Astrocyte of the cerebellum (primary cell): ENCODE data around the gene KIRREL3.

Experiments
- DNase-seq: peaks from one replicate; pipeline ENCODE4 v3.0.0-alpha.2; 2011; ENCODE audit warnings: low read depth
- H3K4me3 ChIP-seq: 2 replicates; pipeline ENCODE4 v1.5.1; 2011; ENCODE audit warnings: mild to moderate bottlenecking, low read depth, low read length, moderate library complexity
- in situ Hi-C: cut with HindIII; loops from 2 replicates; pipeline ENCODE4 v1.10.0; 2017; ENCODE audit warnings: low sequenced_read_pairs
- TF ChIP-seq, protein P1 (sequence below): IDR thresholded peaks from 2 replicates; pipeline ENCODE4 v1.5.1; 2012; ENCODE audit warnings: low read length, low read depth, moderate library complexity, mild to moderate bottlenecking; ENCODE audit errors: missing control alignments

Gene KIRREL3

DNA sequence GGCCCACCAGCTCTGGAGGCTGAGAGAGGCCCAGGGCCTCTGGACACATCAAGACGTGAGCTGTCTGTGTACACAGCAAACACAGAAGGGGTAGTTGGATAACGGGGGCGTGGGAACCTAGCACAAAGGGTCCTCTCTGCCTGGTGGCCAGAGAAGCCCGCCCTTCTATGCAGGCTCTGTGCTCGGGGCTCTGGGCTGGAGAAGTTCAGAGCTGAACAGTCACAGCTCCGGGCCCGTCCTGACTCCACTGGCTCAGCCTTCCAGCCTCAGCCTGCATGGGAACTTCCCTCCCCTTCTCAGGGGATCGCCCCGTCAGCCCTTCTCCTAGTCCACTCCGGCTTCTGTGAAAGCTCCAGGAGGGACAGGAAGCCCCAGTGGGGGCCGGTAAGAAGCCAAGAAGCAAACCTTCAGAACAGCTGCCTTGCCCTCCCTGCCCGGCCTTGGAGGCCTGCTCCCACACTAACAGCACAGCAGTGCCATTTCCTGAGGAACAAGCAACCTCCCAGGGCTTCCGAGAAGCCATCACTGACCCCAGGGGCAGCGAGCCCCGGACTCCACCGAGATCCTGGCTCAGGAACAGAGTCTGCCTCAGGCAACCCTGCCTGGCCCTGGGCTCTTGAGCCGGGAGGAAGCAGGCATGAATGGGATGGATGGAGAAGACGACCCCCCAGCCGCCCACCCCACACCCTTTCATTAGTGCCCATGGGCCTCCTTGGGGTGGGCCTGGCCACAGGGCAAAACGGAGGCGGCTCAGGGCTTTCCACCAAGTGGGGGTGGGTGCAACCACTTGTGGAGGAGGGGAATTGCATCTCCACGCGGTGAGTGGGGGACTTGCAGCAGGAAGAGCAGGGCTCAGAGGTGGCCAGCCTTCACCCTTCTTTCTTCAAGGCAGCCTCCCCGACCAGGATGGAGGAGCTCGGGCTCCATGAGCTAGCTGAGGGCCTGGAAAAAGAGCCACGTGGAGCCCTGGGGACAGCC lies 525.3 kb downstream of the KIRREL3 start:
- in situ Hi-C loops: no loop called here
- TF ChIP-seq, protein P1, sequence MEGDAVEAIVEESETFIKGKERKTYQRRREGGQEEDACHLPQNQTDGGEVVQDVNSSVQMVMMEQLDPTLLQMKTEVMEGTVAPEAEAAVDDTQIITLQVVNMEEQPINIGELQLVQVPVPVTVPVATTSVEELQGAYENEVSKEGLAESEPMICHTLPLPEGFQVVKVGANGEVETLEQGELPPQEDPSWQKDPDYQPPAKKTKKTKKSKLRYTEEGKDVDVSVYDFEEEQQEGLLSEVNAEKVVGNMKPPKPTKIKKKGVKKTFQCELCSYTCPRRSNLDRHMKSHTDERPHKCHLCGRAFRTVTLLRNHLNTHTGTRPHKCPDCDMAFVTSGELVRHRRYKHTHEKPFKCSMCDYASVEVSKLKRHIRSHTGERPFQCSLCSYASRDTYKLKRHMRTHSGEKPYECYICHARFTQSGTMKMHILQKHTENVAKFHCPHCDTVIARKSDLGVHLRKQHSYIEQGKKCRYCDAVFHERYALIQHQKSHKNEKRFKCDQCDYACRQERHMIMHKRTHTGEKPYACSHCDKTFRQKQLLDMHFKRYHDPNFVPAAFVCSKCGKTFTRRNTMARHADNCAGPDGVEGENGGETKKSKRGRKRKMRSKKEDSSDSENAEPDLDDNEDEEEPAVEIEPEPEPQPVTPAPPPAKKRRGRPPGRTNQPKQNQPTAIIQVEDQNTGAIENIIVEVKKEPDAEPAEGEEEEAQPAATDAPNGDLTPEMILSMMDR: no peak
- no peak for DNase-seq
- H3K4me3 ChIP-seq: no peak overlapping the region

DNA sequence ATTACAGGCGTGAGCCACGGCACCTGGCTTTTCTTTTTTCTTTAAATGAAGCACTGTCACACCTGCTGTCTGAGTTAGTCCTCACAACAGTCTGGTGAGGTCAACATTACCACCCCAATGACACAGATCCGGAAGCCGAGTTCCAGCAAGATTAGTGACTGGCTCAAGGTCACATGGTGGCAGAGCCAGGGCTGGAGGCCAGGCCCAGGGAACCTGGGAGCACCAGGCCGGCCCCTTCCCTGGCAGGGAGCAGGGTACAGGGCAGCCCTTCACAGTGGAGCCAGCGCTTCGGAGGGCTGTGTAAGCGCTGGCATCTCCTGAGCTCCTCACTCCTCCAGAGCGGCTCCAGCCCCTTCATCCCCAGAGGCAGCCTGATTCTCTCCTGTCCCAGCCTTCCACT lies 526.4 kb downstream of the KIRREL3 start:
- H3K4me3 ChIP-seq: no peak overlapping the region
- DNase-seq: no peak
- in situ Hi-C loops: no loop called here
- TF ChIP-seq, protein P1: no peak

DNA sequence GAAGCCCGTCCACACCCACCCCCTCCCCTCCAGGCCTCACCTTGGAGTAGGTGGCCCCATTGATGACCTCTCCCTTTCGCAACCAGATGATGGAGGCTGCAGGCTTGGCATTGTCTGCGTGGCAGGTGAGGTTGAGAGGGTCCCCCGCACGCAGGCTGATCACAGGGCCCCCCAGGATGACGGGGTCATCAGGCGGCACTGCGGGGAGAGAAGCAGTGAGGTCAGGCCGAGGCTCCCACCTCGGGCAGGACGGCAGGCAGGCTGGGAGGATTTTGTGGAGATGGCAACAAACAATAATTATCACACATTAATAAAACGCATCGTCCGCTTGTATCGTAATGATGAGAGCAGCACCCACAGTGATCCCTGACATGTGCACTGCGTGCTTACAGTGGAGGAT lies 527.3 kb downstream of the KIRREL3 start:
- in situ Hi-C loops: no loop called here

DNA sequence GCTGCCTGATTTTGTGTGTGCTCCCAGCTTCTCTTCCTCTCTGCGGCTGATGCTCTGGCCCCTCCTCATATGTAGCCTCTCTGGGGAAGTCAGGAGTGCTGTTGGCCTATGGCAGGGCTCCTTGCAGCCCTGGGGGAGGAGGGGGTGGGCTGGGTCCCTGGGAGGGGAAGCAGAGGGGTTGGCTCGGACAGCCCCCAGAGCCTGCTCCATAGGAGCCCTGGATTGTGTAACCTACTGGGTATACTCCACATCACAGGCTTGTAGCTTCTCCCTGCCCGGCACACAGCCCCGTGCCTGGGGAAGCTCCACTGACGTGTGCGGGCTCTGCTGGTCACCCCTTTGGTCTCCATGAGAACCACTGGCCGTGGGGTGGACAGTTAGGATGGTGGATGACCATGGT lies 531.3 kb downstream of the KIRREL3 start:
- DNase-seq: no peak
- H3K4me3 ChIP-seq: no peak overlapping the region
- TF ChIP-seq, protein P1: no peak
- in situ Hi-C loops: loop anchor here (5.0 kb wide), 1 partner anchor 42 kb away; no protein-coding TSS in a partner anchor

More for the DNA sequence above, 527.3 kb downstream of the KIRREL3 start:
- DNase-seq: no peak
- TF ChIP-seq, protein P1: no peak
- H3K4me3 ChIP-seq: no peak overlapping the region

DNA sequence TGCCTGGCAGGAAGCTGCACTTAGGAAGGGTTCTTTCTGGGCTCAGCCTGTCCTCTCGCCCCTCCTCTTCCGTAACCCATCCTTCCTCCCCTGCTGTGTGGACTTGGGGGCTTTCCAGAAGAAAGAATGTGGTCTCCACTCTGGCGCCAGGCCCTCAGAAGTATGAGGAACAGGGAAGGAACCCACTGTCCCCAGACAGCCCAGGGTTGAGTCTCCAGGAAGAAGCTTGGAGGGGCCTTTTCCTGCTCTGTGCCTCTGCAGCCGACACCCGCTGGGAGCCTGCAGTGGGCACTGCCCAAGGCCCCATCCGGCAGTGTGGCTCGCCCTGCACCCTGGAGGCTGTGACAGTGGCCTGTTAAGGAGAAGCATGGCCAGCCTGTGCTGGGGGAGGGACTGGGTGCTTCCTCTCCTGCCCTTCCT lies 532.5 kb downstream of the KIRREL3 start:
- TF ChIP-seq, protein P1: no peak
- DNase-seq: peak; percentile 27
- in situ Hi-C loops: loop anchor here (5.0 kb wide), 1 partner anchor 41 kb away; no protein-coding TSS in a partner anchor
- H3K4me3 ChIP-seq: no peak overlapping the region

DNA sequence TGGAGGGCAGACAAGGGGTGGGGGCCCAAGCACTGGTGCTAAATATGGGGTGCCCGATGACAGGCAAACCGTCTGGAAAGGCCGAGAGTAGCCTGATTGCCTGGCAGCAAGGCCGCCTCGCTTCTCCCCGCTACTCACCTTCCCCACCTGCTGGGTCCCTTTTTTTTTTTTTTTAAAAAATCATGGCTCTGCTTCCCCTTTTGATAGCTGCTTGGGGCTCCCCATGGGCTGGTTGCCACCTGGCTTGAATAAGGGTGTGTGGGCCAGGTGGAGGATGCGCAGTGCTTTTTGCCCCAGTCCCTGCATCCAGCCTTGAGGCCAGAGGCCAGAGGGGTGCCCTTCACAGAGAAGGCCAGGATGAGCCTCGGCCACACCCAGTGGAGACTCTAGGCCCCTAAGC lies 533.1 kb downstream of the KIRREL3 start:
- in situ Hi-C loops: loop anchor here (5.0 kb wide), 1 partner anchor 40 kb away; no protein-coding TSS in a partner anchor
- no peak overlapping the region for H3K4me3 ChIP-seq
- TF ChIP-seq, protein P1: no peak
- no peak for DNase-seq
